ENCODE data around the gene ARG1.
"Not testable (repeated sequence)": the region's sequence is repeated elsewhere in the genome, so short reads cannot be mapped to it uniquely, and the experiment has no call there.

ARG1 gene

DNA sequence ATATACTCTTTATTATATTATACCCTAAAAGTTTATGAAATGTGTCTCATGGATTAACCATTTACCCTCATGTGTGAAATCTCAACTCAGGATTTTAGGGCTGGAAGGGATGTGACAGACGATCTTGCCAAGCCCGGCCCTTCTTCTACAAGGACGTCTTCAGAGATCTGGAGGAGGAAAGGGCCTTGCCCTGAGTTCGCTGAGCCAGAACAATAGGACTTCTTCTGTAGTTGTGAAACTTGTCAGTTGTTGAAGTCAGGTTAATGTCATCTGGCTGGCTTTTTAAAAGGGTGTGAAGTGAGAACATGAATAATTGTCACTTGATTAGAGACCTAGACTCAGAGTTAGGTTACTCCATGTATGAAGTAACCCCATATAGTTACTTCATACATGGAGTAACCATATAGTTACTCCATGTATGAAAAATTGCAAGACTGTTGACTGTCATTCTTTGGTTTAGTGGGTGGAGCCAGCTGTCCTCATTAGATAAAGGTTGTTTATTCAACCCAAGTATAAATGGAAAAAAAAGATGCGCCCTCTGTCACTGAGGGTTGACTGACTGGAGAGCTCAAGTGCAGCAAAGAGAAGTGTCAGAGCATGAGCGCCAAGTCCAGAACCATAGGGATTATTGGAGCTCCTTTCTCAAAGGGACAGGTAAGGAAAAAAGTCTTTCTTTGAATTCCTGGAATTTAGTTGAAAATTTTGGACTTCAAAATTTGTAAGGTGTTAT, at the start of gene ARG1:
Gene ARG1, plus strand, starts transcription at position 541 of the 730 bp plus-strand sequence. Its CDS starts 57 bp downstream, at position 598.
- no peak for DNase-seq

DNA sequence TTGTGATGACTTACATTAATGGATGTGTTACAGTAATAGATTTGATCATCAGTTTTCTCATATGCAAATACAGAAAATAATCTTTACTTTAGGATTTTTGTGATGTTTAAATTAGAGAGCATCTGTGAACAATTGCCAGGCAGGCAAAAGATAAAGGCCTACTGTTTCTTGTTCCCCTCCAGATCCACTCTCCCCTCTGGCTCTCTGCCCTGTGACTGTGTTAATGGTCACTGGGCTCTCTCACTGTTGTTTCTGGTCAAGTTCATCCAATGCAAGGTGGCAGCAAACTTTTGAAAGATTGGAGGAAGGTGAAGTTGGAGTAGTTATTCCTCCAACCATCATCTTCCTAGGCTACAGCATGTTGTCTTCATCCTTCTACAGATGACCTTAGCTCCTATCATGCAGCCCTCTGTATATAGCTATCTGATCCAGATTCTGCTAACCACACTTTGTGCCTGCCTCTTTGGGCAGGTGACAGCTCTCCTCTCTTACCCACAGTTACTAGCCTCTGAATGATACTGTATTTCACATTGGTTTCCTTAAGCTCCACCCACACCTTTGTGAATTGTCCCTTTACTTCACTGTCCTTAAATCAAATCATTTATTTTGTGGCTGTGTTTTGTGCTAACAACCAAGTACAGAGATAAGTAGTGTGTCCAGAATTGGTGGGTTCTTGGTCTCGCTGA, 48.9 kb upstream of the ARG1 start:
- DNase-seq = no peak

DNA sequence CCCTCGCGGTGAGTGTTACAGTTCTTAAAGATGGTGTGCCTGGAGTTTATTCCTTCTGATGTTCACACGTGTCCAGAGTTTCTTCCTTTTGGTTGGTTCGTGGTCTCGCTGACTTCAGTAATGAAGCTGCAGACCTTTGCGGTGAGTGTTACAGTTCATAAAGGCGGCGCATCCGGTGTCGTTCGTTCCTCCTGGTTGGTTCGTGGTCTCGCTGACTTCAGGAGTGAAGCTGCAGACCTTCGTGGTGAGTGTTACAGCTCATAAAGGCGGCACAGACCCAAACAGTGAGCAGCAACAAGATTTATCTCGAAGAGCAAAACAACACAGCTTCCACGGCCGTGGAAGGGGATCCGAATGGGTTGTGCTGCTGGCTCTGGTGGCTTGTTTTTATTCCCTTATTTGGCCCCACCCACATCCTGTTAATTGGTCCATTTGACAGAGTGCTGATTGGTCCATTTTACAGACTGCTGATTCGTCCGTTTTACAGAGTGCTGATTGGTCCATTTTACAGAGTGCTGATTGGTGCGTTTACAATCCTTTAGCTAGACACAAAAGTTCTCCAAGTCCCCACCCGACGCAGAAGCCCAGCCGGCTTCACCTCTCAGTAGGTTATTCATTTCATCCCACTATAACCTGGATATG, 48.2 kb upstream of the ARG1 start:
- DNase-seq = no peak

DNA sequence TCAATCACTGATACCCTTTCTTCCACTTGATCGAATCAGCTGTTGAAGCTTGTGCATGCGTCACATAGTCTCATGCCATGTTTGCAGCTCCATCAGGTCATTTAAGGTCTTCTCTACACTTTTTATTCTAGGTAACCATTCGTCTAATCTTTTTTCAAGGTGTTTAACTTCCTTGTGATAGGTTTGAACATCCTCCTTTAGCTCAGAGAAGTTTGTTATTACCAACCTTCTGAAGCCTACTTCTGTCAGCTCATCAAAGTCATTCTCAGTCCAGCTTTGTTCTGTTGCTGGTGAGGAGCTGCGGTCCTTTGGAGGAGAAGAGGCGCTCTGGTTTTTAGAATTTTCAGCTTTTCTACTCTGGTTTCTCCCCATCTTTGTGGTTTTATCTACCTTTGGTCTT, 42.1 kb upstream of the ARG1 start:
- not testable (repeated sequence) for DNase-seq

GRCh38 chr6:131531681-131532080, 41.3 kb upstream of the ARG1 start:
- DNase-seq = not testable (repeated sequence)

DNA sequence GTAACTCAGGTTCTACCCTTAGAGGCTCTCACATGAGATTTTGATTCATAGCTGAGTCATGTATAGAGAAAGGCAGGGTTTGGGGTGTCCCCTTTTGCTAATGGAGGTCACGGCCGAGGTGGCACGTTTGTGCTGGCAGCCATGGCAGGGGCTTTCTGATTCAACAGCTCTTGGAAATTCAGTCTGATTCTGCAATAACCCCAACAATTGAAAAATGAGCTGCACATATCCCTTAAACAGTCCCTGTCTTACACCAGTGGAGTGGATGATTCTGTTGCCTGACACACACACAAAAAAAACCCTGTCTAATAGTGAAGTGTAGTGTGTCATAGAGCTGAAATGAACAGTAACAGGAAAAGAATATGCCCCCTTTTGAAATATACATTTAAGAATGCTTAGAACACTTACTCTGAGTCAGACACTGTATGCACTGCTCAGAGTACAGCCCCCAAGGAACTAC, 40.4 kb upstream of the ARG1 start:
- DNase-seq = peak; percentile 64

GRCh38 chr6:131538615-131539014, 34.4 kb upstream of the ARG1 start:
- DNase-seq = not testable (repeated sequence)

DNA sequence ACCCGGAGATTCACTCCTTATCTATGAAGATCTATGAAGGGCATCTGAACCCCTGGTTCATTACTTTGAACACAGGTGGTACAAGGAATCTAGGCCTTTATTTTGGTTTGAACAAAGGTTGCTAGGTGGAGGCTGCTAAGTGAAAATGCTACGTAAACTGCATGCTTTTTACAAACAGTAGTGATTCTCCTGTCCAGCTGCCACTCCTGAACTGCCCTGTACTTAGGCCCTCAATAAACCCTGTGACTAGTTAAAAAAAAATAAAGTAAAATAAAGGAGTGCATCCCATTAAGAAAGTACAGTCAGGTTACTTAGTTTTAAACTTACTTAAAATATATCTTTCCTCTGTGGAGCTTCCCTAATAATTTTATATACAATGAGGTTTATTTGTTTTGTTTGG, 27.7 kb upstream of the ARG1 start:
- no peak for DNase-seq

DNA sequence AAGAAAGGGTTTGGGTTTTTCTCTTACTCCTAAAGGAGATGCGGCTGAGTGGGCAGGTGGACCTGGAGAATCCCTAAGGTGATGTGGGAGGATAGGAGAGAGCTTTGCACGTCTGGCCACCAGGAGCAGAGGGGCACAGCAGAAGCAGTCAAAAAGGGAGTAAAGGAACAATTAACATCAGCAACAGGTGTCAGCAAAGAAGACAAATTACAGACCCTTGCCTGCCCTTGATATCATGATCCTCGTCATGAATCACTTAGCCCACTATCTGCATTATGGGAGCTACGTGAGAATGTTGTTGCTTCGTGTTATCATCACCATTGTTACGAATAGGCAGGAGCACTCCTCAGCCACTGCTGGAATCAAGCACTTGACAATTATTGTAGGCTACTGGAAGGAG, 25.5 kb upstream of the ARG1 start:
- DNase-seq = no peak

GRCh38 chr6:131548441-131548840, 24.6 kb upstream of the ARG1 start:
- DNase-seq = no peak

GRCh38 chr6:131549811-131550210, 23.2 kb upstream of the ARG1 start:
- no peak for DNase-seq

DNA sequence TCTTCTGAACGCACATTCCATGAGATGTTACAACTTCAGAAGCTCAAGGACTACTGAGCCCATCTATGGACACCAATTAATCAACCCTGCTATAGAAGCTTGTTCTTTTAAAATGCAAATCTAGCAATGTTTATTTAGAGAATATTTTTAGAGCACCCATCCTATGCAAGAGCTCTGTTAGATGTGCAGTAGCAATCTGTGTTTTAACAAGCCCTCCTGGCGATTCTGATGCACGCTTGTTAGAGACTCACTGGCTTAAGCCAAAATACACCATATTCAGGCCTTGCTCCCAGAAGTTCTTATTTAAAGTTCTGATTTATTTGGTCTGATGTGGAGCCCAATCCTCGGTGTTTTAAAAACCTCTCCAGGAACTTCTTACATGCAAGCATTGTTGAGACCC, 21.1 kb upstream of the ARG1 start:
- no peak for DNase-seq

GRCh38 chr6:131552572-131552971, 20.5 kb upstream of the ARG1 start:
- DNase-seq = no peak

- no peak for DNase-seq
Observed at GRCh38 chr6:131555992-131556391, 17.0 kb upstream of the ARG1 start.

GRCh38 chr6:131558922-131559321, 14.1 kb upstream of the ARG1 start:
- no peak for DNase-seq

- no peak for DNase-seq
Observed at GRCh38 chr6:131561925-131562707, 10.9 kb upstream of the ARG1 start.

- DNase-seq = no peak
Observed at GRCh38 chr6:131565056-131565455, 8.0 kb upstream of the ARG1 start.

DNA sequence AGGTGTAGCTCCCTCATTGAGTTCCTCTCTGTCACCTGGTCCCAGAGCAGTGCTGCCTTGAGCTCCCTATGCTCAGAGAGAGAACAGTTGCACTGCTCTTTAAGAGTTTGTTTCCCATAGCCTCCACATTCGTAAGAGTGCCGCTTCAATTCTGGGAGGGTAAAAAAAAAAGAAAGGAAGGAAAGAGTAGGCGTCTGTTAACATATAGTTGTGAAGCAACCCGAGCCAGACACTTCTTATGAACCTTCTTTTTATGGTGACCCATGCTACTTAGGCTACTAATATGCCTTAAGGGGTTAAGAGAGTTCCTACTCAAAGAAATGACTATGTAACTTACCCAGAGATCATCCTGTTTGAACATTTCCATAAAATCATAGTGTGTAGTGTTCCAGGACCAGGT, 4.3 kb upstream of the ARG1 start:
- DNase-seq = no peak

DNA sequence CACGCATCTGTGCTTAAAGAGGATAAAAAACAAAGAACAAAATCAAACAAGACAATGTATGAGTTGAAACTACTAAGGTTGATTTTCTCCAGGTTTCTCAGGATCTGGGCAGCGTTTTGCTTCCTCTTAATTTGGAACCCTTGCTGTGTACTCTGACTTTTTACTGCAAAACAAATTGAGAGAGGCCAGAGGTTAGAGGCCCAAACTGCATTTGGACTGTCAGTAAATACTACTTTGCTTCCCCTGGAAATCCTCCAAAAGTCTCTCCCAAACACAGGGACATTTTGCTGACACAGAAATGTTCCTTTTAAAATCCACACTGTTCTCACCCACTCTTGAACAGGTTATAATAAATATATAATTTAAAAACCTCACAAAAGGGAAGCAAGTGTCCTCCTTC, 1.1 kb downstream of the ARG1 start:
- no peak for DNase-seq

DNA sequence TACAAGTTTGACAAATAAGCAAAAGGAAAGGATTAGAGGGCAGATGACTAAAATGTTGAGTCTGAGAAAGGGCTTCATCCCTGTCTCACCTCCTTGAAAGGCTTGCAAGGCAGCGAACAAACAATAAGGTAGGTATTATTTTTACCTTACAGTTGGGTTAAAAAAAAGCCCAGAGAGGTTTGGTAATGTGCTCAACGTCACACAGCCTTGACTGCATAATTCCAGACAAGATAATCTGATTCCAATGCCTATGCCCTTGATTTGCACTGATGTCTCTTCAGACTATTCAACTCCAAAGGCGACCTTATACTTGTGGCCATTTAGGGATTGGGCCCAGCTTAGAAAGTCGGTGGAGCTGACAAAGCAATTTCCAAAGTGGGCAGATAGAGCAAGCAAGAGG, 1.7 kb downstream of the ARG1 start:
- DNase-seq = no peak

DNA sequence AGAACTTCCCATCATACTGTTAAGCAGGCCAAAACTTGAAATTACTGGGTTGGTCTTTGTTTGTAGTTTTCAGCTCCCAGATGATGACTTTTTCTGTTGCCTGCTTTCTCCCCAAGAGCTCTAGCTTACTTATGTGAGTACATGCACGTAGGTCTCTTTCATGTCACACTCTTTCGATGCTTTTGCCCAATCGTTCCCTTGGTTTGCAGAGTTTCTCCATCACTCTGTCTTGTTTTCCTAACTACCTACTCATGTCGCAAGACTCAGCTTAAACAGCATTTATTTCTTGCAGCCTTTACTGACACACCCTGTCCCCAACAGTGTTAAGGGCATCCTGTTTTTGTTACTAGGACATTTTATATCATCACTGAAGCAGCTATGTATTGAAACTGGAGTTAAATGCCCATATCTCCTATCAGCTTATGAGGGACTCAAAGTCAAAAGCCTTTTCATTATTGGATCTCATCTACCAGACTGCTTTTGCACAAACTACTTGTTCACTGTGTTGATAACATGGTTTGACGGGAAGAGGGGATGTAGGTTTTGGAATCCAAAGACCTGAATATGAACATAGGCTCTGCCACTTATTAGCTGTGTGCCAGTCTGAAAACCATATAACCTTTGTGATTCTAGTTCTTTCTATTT, 2.9 kb downstream of the ARG1 start:
- DNase-seq = no peak

DNA sequence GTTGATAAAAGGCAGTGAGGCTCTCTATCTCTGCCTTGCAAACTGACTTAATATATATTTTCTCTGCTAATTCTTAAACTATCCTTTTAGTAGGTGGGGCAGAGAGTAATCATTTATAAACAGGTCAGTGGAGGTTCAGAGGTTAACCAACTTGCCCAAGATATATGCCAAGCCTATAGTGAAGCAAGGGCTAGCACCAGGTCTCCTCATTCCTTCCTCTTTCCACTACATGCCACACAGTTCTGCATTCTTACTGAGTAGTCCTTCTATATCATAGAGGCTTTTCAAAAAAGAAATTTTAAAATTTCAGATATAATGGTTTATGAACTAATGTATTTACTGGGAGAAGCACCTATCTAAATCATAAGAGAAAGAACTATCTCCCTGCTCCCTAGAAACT, 8.5 kb downstream of the ARG1 start:
- DNase-seq = no peak

- no peak for DNase-seq
Observed at GRCh38 chr6:131586543-131586942, 13.5 kb downstream of the ARG1 start.

Data from stimulated activated CD8-positive, alpha-beta memory T cell treated with anti-CD3 and anti-CD28 coated beads, Interleukin-4, amount 100 ng/mL, for 48 hours (primary cell).